Effector CD8-positive, alpha-beta T cell (primary cell): ENCODE measurements around the gene AFF3.

Source experiments
- DNase-seq: peaks from one replicate; lab custom pipeline; 2025; lab: John Stamatoyannopoulos, UW

Gene AFF3

GRCh38 chr2:99860720-99861375 lies 281.5 kb downstream of the AFF3 start:
- no peak for DNase-seq

DNA sequence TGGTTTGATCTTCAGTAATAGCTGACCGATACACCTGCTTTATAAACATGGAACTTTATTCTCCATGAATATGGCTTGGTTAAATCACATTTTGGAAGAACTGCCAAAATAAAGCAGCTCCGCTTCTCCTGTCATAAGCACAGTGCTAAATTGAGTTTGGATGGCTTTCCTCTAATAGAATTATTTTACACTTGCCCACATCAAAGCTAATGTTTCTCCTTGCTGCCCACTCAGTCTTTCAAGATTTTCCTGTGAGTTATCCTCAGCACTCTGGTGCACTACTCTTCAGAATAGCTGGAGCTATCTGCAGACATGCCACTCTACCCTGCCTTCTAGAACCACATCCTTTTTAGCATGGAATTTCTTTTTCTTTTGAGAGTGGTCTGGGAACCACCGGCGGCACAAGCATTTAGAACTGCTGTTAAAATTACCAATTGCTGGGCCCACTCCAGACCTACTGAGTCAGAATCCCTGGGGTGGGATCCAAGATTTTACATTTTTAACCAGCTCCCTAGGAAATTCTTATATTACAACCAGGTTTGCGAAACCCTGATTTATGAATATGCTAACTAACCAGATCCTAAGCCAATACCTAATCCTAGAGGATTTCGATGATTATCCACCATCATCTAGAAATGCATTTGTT lies 283.3 kb downstream of the AFF3 start:
- DNase-seq, result no peak

- no peak for DNase-seq
These were observed 284.4 kb downstream of the AFF3 start for GRCh38 chr2:99857867-99858444.

DNA sequence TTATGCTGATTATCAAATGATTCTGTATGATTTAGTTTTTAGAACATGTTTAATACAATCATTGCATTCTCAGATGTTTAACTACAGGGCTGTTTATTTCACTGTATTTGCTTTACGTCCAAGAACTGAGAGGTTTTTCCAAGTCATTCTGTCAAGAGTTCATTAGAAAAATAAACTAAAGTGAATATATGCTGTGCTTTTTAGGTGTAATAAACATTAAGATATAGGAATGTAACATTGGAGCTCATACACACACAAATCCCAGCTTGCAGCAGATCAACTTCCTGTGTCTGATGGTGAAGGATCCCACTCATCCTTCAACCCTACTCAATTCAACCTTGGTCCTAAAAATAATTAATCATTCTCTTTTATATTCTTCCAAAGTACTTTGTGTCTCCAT lies 285.0 kb downstream of the AFF3 start:
- DNase-seq, result no peak

GRCh38 chr2:99856119-99856518 lies 286.3 kb downstream of the AFF3 start:
- no peak for DNase-seq

DNA sequence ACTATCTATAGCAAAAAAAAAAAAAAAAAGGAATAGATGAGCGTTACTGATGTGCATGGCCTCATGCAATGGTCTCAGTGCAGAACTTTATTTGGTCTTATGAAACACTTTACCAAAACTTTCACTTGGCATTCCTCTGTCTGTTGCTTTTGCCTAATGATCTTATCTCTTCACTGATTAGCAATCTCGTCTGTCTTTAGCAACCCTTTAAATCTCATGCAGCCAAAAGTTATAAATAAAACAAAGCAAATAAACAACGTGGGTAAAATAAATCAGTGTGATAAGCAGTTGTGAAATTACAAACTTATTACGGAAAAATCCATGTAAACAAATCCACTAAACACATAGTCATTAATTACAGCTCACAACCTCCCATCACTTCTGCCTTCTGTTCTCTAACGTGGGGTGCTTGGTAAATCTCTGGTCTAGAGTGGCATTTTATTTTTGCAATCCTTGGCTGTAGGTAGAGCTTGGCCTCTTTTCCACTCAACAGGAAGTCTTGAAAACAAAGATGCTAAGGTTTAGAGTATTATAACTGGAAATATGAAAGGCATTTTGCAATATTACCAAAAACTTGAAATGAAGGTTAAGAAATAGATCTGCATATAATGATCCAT lies 288.0 kb downstream of the AFF3 start:
- DNase-seq, result no peak

DNA sequence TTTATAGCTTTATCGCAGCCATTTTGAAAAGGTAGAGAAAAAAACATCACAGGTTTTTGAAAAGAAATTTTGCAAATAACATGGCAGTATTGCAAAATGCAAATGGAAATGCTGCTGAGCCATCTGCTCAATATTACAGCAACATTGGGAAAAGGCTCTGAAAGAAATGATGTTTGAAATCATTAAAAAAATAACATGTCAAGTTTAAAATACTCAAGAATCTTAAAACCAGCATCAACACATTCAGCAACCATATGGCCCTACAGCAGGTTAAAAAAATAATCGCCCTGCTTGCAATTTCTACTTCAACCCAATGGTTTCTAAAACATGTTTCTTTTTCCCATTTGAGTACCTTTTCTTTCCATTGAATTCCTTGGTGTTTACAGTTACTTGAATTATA lies 289.4 kb downstream of the AFF3 start:
- DNase-seq, result no peak

- DNase-seq, result no peak
These were observed 289.9 kb downstream of the AFF3 start for GRCh38 chr2:99852376-99852934.

DNA sequence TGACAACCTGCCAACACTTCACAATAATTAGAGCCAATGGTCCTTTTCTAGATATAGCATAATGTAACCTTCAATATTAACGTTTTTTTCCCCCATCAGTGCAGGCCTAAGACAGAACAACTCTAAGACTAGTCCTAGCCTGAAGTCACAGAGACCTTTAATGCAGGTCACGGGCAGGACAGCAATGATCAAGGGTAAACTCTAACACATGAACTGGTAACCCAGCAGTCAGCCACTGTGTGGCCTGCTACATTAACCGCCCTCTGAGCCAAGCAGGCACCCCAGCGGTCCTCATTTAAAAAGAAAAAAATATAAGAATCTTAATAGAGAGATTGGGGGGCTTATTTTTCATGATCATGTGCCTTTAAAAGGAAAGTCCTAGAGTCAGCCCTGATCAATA lies 290.6 kb downstream of the AFF3 start:
- no peak for DNase-seq

DNA sequence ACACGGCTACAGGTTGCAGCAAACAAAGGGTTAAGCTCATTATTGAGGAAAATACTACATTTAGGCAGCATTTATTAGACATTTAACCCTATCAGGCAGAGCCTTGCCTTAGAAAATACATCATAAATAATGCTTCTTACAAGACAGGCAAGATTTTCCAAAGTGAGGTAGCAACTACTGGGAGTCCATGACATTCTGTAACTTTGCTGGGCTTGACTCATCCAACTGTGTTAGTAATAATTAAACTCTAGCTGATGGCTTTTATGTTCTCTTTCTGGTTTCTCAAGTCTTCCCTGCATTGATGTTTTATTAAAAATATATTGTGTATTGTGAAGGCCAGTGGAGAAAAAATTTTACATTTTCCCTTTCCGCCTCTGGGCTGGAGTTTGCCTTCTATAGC lies 291.3 kb downstream of the AFF3 start:
- no peak for DNase-seq

GRCh38 chr2:99850084-99850710 lies 292.2 kb downstream of the AFF3 start:
- DNase-seq, result no peak

- no peak for DNase-seq
These were observed 295.8 kb downstream of the AFF3 start for GRCh38 chr2:99846462-99847107.

DNA sequence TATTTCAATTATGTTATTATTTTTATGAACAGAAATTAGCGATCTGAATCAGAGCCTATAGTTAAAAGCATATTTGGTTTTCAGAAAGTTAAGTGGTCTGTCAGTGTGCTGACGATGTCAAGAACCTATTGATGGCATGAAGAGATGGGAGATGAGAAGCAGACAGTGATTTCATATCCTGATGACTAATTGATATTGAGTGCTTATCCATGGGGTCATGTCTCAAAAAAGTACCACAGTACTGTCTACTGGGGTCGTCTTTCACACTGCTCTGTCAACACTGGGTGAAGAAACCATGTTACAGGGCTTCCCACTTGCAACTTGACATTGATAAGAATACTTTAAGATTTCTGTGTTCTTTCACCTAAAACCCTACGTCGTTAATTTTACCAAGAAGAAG lies 297.1 kb downstream of the AFF3 start:
- DNase-seq, result no peak

DNA sequence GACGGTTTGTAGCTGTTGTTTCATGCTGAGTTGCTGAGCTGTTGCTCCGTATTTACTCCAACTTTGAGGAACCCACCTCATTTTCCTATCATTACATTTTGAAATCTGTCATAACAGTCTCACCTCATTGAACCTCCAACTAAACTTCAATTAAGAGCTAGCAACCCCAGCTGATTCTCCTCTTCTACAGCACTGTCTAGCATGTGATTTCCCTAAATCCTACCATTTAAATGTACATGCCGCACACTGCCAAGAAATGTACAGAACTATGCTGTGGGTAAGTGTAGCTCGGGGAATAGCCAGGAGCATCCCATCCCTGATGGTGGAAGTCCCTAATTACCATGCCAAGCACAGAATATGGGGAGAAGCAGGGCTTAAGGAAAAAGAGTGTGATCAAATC lies 299.9 kb downstream of the AFF3 start:
- DNase-seq, result no peak

DNA sequence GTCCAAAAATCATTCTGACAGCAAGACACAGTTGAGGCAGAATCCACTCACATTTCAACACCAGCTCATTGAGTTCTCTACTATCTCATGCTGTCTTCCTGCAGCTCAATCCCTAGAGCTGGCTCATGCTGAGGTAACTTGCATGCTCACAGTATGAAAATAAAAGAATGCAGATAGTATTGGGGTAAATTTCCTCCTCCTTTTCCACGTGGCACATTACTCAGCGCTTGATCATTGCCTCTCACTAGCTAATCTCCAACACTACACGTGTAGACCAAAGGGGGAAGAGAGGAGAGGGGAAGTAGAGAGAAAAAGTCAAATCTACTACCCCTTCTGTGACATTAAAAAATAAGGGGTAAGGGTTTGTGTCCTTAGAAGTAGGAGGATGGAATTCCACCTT lies 300.6 kb downstream of the AFF3 start:
- DNase-seq, result no peak

DNA sequence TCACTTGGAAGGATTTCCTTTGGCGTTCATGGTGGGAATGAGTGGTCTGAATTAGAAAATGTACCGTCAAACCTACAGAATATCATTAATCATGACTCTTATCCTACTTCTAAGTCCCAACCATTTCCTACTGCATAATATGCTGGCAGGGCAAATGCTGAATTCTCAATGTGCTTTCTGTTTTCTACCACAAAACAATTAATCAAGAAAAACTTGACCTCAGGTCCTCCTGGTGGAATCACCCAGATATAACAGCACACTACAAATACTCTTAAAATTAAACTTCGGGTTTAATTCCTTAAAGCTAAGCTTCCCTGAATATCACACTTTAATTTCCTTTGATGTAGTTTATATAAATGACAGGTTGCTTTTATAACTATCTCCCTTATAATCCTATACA lies 301.6 kb downstream of the AFF3 start:
- no peak for DNase-seq

DNA sequence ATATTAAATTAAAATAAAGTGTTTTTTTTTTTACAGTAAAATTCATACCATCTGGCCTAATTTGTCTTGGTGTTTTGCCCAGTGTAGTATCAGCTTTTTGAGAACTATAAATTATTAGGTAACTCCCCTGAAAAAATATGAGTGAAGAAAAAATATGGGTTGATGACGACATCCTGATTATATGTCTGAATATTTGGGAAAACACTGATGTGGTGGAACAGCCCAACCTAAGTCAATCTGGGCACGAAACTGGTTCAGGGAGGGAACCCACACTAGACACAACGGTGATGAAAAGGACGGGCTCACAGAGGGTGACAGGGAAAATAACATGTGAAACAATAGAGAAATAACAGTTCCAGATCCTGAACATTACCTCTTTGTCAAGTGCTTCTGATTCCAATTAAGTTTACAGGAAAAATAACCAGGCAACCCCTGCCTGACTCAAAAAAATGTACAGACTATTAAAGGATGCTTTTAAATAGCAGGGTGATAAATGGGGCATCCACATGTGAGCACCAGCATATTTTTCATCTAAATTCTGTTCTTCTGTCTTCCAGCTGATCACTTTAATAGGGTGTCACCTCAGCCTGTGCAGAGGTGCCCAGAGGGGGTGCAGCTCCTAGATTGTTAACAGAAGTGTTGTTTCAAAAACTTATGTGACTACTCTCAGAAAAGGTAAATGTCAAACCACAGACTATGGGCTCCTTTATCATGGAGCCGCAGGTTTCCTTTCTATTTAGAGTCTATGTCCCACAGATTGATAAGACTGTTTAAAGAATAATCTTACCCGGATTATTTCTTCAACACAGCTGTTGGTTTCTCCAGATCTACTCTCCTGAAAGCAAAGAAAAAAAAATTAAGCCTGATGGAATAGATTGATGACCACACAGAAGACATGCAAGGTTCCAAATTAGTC lies 305.4 kb downstream of the AFF3 start:
- no peak for DNase-seq

DNA sequence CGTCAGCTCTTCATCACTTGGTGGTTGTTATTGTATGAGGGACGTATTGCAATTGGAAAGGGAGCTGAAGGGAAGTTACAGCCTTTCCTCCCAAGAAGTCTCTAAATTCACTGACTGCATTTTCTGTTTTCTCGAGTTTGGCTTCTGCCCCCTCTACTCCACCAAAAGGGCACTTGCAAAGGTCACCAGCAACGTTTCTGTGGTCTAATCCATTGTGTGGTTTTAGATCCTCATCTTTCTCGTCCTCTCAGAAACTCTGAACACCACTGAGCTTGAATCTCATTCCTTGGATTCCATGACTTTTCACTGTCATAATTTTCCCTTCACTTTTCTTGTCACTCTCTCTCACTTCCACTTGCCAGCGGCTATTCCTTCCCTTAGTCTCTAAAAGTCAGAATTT lies 308.0 kb downstream of the AFF3 start:
- no peak for DNase-seq

GRCh38 chr2:99833586-99834201 lies 308.7 kb downstream of the AFF3 start:
- no peak for DNase-seq

DNA sequence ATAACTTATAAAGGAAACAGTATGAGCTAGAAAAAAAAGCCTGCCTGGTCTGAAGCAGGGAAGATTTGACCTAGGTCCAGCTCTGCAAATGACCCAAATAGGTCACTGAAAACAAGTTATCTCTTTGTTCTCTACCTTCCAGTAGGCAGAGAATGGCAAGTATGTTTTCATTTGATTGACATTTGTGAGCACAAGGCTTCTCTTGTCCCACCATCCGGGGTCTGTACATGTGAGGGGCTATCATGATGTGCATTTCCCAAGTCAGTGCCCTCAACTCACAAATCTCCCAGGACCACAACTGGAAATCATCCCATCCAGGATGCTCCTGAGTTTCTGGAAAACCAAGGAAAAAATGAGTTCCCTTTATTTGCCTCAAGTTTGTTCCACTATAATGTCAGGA lies 309.5 kb downstream of the AFF3 start:
- no peak for DNase-seq
